ENCODE measurements around the gene DHRS12. TPM values are rescaled to one million over a fixed set of nuclear protein-coding genes. Genes with fewer than 3 reads are reported as not detected.

The DHRS12 gene
- total RNA-seq, 1 experiment from 2014 or later = 8.8 TPM

GRCh38 chr13:51770160-51770559 is 33.8 kb downstream of the DHRS12 start:
- H2AFZ ChIP-seq (ENCODE audit: low read length) = no peak overlapping the region
- no peak overlapping the region for H3K9ac ChIP-seq (ENCODE audit: extremely low read depth, insufficient read length, low read length)
- H4K91ac ChIP-seq (ENCODE audit: insufficient read length, low read depth, low read length) = no peak overlapping the region
- no peak overlapping the region for H2BK15ac ChIP-seq (ENCODE audit: low read depth, low read length)
- H3K4me3 Mint-ChIP-seq = no peak overlapping the region
- no peak overlapping the region for H2BK120ac ChIP-seq (ENCODE audit: low read depth, low read length, poor library complexity, severe bottlenecking)
- H3K56ac ChIP-seq (ENCODE audit: insufficient read length, low read depth, low read length) = no peak overlapping the region
- no peaks in the 10 kb centered on the region for H3K9me3 ChIP-seq (ENCODE audit: control insufficient read depth, low read depth, low read length)
- H3K4ac ChIP-seq (ENCODE audit: low read depth, low read length) = no peak overlapping the region
- H3K9me3 Mint-ChIP-seq = no peaks in the 10 kb centered on the region
- H3T11ph ChIP-seq (ENCODE audit: low read length) = no peak overlapping the region
- no peak overlapping the region for H3K23ac ChIP-seq (ENCODE audit: insufficient read length, low read depth, low read length)
- H2BK12ac ChIP-seq (ENCODE audit: insufficient read length, low read depth, low read length) = no peak overlapping the region
- H3K18ac ChIP-seq (ENCODE audit: insufficient read length, low read depth, low read length) = no peak overlapping the region
- H3K27ac Mint-ChIP-seq = no peak overlapping the region
- no peaks in the 10 kb centered on the region for H4K20me1 ChIP-seq (ENCODE audit: control insufficient read depth, insufficient read depth, insufficient read length)
- H3K79me1 ChIP-seq (ENCODE audit: insufficient read depth, low read depth, low read length, poor library complexity, severe bottlenecking) = no peaks in the 10 kb centered on the region
- H2AK5ac ChIP-seq (ENCODE audit: insufficient read length, low read length) = no peak overlapping the region
- no peak overlapping the region for H2BK20ac ChIP-seq (ENCODE audit: low read depth, low read length, poor library complexity, severe bottlenecking)
- no CpG with 5 or more reads among the region's 6 CpGs for WGBS (ENCODE audit: extremely low coverage, insufficient read length, low lambda C conversion rate)
- no peak overlapping the region for H2BK5ac ChIP-seq (ENCODE audit: insufficient read length, low read length)
- H4K5ac ChIP-seq (ENCODE audit: insufficient read length, low read depth, low read length) = no peak overlapping the region
- H3K4me1 ChIP-seq (ENCODE audit: insufficient read depth, low read length) = 0 out of 2 replicates have a peak, but pooled peaks cover 3% of the 10 kb centered on the region
- no peak overlapping the region for H3K27ac ChIP-seq (ENCODE audit: insufficient read length, low read depth, low read length)
- H3K27me3 ChIP-seq (ENCODE audit: insufficient read depth, low read length) = no peaks in the 10 kb centered on the region
- no peak overlapping the region for H4K8ac ChIP-seq (replicated peaks; ENCODE audit: insufficient read length, low read depth, low read length)
- no peak for TF ChIP-seq CTCF (conservative IDR thresholded peaks at IDR 0.05)
- no peak for DNase-seq
- no peaks in the 10 kb centered on the region for H3K23me2 ChIP-seq (ENCODE audit: insufficient read length, low read depth, low read length, poor library complexity, severe bottlenecking)
- H3K14ac ChIP-seq (ENCODE audit: insufficient read depth, low read length) = no peak overlapping the region
- H3K36me3 Mint-ChIP-seq (ENCODE audit: insufficient read depth in 1 of 3, low read depth in 3 of 3) = peaks cover 0 to 9% (median 4%) of the 10 kb centered on the region in 3 experiments; a peak in 4 of 7 replicates
- no peaks in the 10 kb centered on the region for H3K79me2 ChIP-seq (ENCODE audit: insufficient read depth, low read length)
- H3K27me3 Mint-ChIP-seq (ENCODE audit: low read depth) = no peaks in the 10 kb centered on the region; the same call in 1 of the 2 replicates
- H3K4me1 Mint-ChIP-seq = peaks cover 27% of the 10 kb centered on the region in 2 experiments
- no peak overlapping the region for H3K4me2 ChIP-seq (ENCODE audit: insufficient read depth, insufficient read length, low read length)
